Astrocyte (in vitro differentiated cells and primary cell): Measurements from ENCODE around the gene OPA1.

Experiments used
- EZH2 ChIP-seq: IDR thresholded peaks from 2 replicates; pipeline ENCODE4 v1.6.1; 2012; ENCODE audit warnings: mild to moderate bottlenecking, low read length, inconsistent platforms; ENCODE audit not compliant: insufficient read depth
- TF ChIP-seq, protein P1 (sequence below): IDR thresholded peaks from 2 replicates; pipeline ENCODE4 v1.5.1; 2011; ENCODE audit warnings: low read depth, mild to moderate bottlenecking, inconsistent platforms, low read length, moderate library complexity; ENCODE audit not compliant: insufficient read depth

DNA sequence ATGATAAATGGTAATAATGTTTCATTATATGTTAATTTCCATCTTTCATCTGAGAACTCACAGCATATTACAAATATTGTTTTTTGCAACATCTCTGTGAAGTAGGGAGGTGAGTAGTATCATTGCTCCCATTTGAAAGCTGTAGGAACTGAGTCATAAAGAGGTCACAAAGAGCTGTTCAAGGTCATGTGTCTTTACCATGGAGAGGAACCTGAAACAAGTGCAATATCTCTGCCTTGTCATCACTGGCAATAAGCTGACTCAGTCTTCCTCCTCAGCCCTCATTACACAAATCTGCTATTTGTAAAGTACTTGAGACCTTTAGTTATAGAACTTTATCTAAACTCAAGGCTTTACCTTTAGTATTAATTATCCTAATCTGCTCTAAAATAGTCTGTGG lies 33.9 kb upstream of the OPA1 start:
- TF ChIP-seq, protein P1, sequence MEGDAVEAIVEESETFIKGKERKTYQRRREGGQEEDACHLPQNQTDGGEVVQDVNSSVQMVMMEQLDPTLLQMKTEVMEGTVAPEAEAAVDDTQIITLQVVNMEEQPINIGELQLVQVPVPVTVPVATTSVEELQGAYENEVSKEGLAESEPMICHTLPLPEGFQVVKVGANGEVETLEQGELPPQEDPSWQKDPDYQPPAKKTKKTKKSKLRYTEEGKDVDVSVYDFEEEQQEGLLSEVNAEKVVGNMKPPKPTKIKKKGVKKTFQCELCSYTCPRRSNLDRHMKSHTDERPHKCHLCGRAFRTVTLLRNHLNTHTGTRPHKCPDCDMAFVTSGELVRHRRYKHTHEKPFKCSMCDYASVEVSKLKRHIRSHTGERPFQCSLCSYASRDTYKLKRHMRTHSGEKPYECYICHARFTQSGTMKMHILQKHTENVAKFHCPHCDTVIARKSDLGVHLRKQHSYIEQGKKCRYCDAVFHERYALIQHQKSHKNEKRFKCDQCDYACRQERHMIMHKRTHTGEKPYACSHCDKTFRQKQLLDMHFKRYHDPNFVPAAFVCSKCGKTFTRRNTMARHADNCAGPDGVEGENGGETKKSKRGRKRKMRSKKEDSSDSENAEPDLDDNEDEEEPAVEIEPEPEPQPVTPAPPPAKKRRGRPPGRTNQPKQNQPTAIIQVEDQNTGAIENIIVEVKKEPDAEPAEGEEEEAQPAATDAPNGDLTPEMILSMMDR: no peak
- TF ChIP-seq EZH2: no peak
